Activated CD4-positive, alpha-beta T cell treated with anti-CD3 and anti-CD28 coated beads, Interleukin-2, amount 10 ng/mL, durations not matched to agents 7 days and 5 days (primary cell): ENCODE data around the gene NID1. TPM values are rescaled to one million over a fixed set of nuclear protein-coding genes. Genes with fewer than 3 reads are reported as not detected.

ENCODE experiments used
- CTCF ChIA-PET: fragments of 350-600 bp; sonication (Branson Sonifier 250); formaldehyde crosslinking; loops from one replicate; lab custom pipeline; 2021; ENCODE audit warnings: antibody characterized with exemption; lab: Charles Lee
- POLR2A ChIA-PET: fragments of 350-600 bp; sonication (Branson Sonifier 250); formaldehyde crosslinking; loops from one replicate; lab custom pipeline; 2021; ENCODE audit warnings: antibody characterized with exemption; lab: Charles Lee
- DNase-seq: peaks from one replicate; pipeline ENCODE4 v3.0.0-alpha.2; 2020
- H3K27ac Mint-ChIP-seq: one replicate; pipeline ENCODE4 v1.8.0; 2021; ENCODE audit warnings: mild to moderate bottlenecking, moderate library complexity, mixed read lengths
- H3K27me3 Mint-ChIP-seq: one replicate; pipeline ENCODE4 v1.8.0; 2021; ENCODE audit warnings: mixed read lengths
- H3K36me3 Mint-ChIP-seq: one replicate; pipeline ENCODE4 v1.8.0; 2021; ENCODE audit warnings: low read depth, mixed read lengths
- H3K4me1 Mint-ChIP-seq: one replicate; pipeline ENCODE4 v1.8.0; 2021; ENCODE audit warnings: mixed read lengths
- H3K4me3 Mint-ChIP-seq: one replicate; pipeline ENCODE4 v1.8.0; 2021; ENCODE audit warnings: mild to moderate bottlenecking, moderate library complexity, mixed read lengths
- H3K9me3 Mint-ChIP-seq: one replicate; pipeline ENCODE4 v1.8.0; 2021; ENCODE audit warnings: mixed read lengths
- total RNA-seq, 2 experiments: library from RNA; stranded (reverse); gene quantifications; one replicate each; pipeline ENCODE4 v1.2.3, GENCODE V29; 2021

Gene NID1
- total RNA-seq, 2 experiments from 2014 or later = 0.08 TPM; not detected in 1

DNA sequence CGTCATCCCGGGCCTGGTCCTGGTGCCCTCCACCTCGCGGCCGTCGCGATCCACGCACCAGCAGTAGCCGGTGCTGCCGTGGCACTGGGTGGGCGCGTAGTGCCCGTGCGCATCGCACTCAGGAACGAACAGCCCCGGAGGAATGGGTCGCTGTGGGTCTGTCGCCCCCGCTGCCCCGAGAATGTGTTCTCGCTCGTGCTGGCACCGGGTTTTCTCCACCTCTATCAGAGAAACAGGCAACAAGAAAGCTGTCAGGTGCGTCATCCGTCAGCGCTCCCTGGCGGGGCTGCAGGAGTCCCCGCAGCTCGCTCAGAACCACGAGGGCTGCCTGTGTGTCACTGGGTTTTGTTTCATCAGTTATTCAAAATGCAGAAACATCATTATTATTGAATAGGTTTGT, 71.2 kb downstream of the NID1 start:
- peaks cover 6% of the 10 kb centered on the region for H3K27me3 Mint-ChIP-seq
- DNase-seq = no peak
- no peak overlapping the region for H3K27ac Mint-ChIP-seq
- CTCF ChIA-PET = interaction anchor here (0.6 kb wide), 1 partner anchor 130 kb away, joined by 5 read pairs; no protein-coding TSS in a partner anchor
- H3K36me3 Mint-ChIP-seq = peaks cover 9% of the 10 kb centered on the region
- peaks cover 28% of the 10 kb centered on the region for H3K4me1 Mint-ChIP-seq
- H3K9me3 Mint-ChIP-seq = peaks cover 15% of the 10 kb centered on the region
- no peak overlapping the region for H3K4me3 Mint-ChIP-seq
- POLR2A ChIA-PET = no interaction called here

DNA sequence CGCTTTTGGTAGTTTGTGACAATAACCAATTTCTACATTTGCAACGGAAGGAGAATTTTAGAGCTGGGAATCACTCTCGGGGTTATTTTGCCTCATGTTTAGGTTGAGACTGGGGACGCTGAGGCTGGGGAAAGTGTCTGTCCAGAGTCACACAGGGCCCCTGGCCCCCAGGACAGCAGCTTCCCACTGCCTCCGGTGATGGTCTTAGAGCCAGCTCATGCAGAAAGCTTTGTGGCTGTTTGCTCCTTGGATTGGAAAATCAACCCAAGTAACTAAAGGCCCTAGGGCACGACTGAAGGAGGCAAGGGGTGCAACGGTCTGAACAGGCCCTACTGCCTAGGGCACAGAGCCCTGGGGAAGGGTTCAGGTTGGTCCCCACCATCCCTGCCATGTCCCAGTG, 72.0 kb downstream of the NID1 start:
- H3K27ac Mint-ChIP-seq = no peak overlapping the region
- POLR2A ChIA-PET = no interaction called here
- H3K9me3 Mint-ChIP-seq = peaks cover 22% of the 10 kb centered on the region
- no peak for DNase-seq
- no peak overlapping the region for H3K4me3 Mint-ChIP-seq
- CTCF ChIA-PET = interaction anchor here (1.9 kb wide), 1 partner anchor 9 kb away, joined by 5 read pairs; no protein-coding TSS in a partner anchor
- peaks cover 11% of the 10 kb centered on the region for H3K36me3 Mint-ChIP-seq
- H3K4me1 Mint-ChIP-seq = peaks cover 20% of the 10 kb centered on the region
- H3K27me3 Mint-ChIP-seq = peaks cover 12% of the 10 kb centered on the region

DNA sequence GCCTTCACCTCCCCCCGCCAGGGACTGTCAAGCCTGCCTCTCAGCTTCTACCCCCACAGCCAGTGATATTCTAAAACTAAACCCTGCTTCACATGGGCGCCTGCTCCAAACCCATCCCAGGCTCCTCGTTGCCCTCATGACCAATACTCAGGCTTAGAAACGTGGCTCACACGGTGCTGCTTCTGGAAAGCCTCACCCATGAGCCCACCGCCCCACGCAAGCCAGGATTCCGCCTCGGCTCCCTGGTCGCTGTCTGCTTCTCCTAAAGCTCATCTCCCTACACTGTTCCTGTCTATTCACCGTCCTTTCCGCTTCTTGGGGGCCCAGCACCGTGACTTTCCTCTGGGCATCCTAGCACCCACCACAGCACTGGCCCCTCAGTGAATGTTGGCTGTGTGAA, 72.5 kb downstream of the NID1 start:
- H3K9me3 Mint-ChIP-seq = peaks cover 23% of the 10 kb centered on the region
- no peak overlapping the region for H3K4me3 Mint-ChIP-seq
- peaks cover 12% of the 10 kb centered on the region for H3K36me3 Mint-ChIP-seq
- CTCF ChIA-PET = interaction anchor here (0.7 to 1.9 kb wide), 4 partner anchors 9 to 488 kb away, joined by 3 to 5 read pairs (median 3); no protein-coding TSS in a partner anchor
- H3K27me3 Mint-ChIP-seq = peaks cover 17% of the 10 kb centered on the region
- no peak overlapping the region for H3K27ac Mint-ChIP-seq
- no peak for DNase-seq
- peaks cover 16% of the 10 kb centered on the region for H3K4me1 Mint-ChIP-seq
- POLR2A ChIA-PET = no interaction called here

DNA sequence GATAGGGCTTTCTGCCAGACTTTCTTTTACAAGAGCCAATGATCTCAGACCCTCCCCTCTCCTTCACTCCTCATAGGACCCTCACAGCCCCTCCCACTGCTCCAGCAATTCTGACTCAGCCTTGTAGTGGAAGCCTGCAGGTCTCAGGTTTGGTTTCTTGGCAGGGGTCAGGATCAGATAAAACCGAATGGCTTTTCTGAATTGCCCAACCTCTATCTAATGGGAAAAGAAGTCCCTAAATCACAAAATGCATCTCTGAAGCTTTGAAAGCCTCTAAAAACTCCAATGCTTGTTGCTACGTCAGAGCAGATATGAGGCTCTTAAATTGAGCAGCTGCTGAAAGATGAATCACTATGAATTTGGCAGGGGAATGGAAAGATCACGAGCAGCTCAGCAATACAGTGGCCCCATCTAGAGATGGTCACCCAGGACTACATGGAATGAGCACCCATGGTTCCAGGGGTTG, 74.5 kb downstream of the NID1 start:
- Mint-ChIP-seq H3K27ac (no peak overlapping the region), H3K4me1 (peaks cover 1% of the 10 kb centered on the region), H3K27me3 (peaks cover 18% of the 10 kb centered on the region), H3K36me3 (peaks cover 12% of the 10 kb centered on the region), H3K9me3 (peaks cover 23% of the 10 kb centered on the region), H3K4me3 (no peak overlapping the region)
- CTCF ChIA-PET = interaction anchor here (1.7 kb wide), 1 partner anchor 15 kb away, joined by 3 read pairs; no protein-coding TSS in a partner anchor
- POLR2A ChIA-PET = no interaction called here
- DNase-seq = no peak

DNA sequence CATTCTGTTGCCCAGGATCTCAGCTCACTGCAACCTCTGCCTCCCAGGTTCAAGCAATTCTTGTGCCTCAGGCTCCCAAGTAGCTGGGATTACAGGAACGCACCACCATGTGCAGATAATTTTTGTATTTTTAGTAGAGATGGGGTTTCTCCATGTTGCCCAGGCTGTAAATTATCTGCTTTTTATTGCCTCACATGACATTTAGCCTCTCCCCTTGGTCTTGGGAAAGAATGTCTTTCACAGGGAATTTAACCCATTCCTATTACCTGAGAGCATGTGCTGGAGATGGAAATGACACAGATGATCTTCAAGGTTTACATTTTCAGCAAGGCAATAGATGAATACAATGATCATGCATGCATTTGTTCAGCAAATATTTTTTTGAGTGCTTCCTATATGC, 75.8 kb downstream of the NID1 start:
- ChIA-PET CTCF (interaction anchor here (0.6 to 0.9 kb wide), 2 partner anchors 9 to 521 kb away, joined by 3 to 5 read pairs; no protein-coding TSS in a partner anchor), POLR2A (no interaction called here)
- peaks cover 23% of the 10 kb centered on the region for H3K9me3 Mint-ChIP-seq
- H3K4me3 Mint-ChIP-seq = no peak overlapping the region
- no peak for DNase-seq
- H3K27ac Mint-ChIP-seq = no peak overlapping the region
- peaks cover 12% of the 10 kb centered on the region for H3K36me3 Mint-ChIP-seq
- no peaks in the 10 kb centered on the region for H3K4me1 Mint-ChIP-seq
- peaks cover 18% of the 10 kb centered on the region for H3K27me3 Mint-ChIP-seq

DNA sequence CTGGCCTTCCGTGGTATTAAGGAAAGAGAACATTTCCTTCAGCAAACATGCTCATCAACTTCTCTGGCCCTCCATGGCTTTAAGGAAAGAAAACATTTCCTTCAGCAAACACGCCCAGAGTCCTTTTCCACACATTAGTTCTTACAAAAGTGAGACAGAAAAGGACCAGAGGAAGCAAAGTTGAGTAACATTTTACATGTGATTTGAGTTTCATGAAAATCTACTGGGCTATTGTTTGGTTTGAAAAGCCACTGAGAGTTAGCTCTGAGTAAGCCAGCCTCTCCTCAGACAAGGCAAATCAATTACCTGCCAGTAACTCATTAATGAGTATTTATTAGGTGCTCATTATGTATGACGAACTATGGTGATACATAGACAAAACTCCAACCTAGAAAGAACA, 78.0 kb downstream of the NID1 start:
- POLR2A ChIA-PET = no interaction called here
- no peaks in the 10 kb centered on the region for H3K4me1 Mint-ChIP-seq
- H3K27ac Mint-ChIP-seq = no peak overlapping the region
- peaks cover 20% of the 10 kb centered on the region for H3K27me3 Mint-ChIP-seq
- peaks cover 12% of the 10 kb centered on the region for H3K36me3 Mint-ChIP-seq
- DNase-seq = no peak
- no peak overlapping the region for H3K4me3 Mint-ChIP-seq
- CTCF ChIA-PET = interaction anchor here (1.0 kb wide), 1 partner anchor 14 kb away, joined by 3 read pairs; no protein-coding TSS in a partner anchor
- H3K9me3 Mint-ChIP-seq = peaks cover 23% of the 10 kb centered on the region

DNA sequence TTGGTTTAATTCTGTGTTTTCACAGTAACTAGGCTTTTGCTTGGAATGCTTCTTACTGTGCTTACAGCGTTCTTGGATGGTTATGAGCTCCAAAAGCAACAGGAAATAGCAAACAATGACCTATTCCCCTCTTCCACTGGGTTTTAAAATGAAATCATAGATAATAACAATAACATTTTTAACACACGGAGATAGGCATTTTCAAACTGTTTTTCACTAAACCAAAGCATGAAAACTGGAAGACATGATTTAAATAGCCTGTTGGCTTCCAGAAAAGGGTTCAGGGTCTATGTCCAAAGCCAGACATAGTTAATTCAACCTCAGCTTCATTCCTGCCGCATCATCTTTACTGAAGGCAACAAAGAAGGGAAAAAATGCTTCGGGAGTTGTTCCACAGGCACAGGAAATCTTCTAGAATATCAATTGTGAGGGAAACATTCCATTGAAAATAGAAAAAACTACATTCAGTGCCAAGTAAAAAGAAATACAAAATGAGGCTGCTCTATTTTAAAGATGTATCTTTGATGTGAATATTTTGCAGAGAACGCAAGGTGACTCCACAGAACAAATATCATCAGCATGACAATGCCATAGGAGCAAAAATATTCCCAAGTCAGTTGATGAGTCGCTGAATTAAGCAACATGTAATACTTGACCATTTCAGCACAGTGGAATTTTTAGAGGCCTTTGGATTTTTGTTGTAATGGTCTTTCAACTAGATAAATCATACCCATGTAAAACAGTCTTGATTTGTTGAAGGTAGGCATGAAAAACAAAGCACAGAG, 80.7 kb downstream of the NID1 start:
- no peaks in the 10 kb centered on the region for H3K4me1 Mint-ChIP-seq
- peaks cover 15% of the 10 kb centered on the region for H3K27me3 Mint-ChIP-seq
- peaks cover 3% of the 10 kb centered on the region for H3K36me3 Mint-ChIP-seq
- H3K27ac Mint-ChIP-seq = no peak overlapping the region
- ChIA-PET POLR2A (no interaction called here), CTCF (interaction anchor here (0.6 to 4.3 kb wide), 4 partner anchors 12 to 465 kb away, joined by 3 to 24 read pairs (median 4); no protein-coding TSS in a partner anchor)
- peaks cover 10% of the 10 kb centered on the region for H3K9me3 Mint-ChIP-seq
- H3K4me3 Mint-ChIP-seq = no peak overlapping the region
- no peak for DNase-seq

DNA sequence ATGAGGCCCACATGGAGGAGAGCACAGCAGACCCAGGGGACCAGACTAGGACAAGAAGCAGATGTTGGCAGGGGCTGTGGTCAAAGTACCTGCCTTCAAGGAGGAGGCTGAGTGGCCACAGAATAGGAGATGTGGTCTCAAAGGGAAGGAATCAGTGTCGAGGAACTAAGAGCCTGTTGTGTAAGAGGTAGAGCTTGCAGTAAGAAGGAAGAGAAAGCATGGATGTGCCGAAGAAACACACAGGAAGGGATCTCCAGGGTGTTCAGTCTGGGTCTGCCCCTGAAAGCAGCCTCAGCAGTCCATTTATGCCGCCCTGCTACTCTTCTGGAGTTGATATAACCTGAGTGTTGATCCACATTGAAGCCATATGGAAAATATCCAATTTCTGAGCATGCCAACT, 83.9 kb downstream of the NID1 start:
- Mint-ChIP-seq H3K4me3 (no peak overlapping the region), H3K4me1 (no peaks in the 10 kb centered on the region), H3K27ac (no peak overlapping the region), H3K36me3 (no peaks in the 10 kb centered on the region), H3K9me3 (no peaks in the 10 kb centered on the region), H3K27me3 (peaks cover 2% of the 10 kb centered on the region)
- no peak for DNase-seq
- CTCF ChIA-PET = interaction anchor here (0.6 to 4.3 kb wide), 2 partner anchors 9 to 241 kb away, joined by 3 to 24 read pairs; no protein-coding TSS in a partner anchor
- POLR2A ChIA-PET = no interaction called here

DNA sequence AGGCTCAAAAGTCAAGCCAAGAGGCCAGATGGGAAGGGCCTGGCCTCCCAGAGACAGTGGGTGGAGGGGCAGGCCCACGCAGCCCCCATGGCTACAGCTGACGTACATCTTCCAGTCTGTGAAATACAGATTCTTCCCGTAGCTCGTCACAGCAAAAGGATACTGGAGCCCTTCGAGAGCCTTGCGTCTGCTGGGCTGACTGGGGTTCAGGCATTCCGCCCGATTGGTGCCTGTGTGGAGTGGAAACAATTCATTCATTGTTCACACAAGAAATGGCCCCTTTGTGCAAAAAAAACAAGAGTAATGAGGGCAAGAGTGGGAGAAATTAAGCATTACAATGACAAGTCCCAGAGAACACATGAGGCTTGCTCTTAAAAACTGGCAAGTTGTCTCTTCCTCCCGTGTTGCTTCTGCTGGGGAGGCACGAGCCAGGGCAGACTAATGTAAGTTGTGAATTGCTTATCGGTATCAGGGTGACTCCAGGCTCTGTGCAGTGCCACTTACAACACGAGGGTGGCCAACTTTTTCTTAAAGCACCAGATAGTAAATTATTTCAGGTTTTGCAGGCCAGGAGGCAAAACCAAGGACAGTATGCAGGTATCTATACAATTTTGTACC, 85.1 kb downstream of the NID1 start:
- H3K4me3 Mint-ChIP-seq = no peak overlapping the region
- CTCF ChIA-PET = interaction anchor here (0.6 to 1.1 kb wide), 2 partner anchors 16 to 172 kb away, joined by 4 read pairs; no protein-coding TSS in a partner anchor

DNA sequence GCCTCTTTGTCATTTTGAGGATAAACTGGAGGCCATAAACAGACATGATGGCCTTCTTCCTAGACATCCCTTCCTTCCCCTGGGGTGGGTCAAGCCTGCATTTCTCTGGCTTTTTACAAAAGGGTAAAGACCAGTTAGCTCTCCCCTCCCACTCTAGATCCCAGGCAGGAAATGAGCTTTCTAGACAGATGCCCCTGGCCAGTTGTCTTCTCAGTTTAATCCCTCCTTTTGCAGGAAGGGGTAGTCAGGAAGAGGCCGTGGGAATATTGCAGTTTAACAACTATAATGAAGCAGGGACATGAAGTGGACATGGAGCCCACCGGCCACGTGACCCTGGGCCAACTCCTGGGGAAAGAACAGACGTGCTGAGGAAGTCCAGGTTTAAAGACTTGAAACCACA, 85.7 kb downstream of the NID1 start:
- Mint-ChIP-seq H3K4me1 (no peaks in the 10 kb centered on the region), H3K27ac (no peak overlapping the region), H3K27me3 (peaks cover 2% of the 10 kb centered on the region), H3K4me3 (no peak overlapping the region), H3K36me3 (no peaks in the 10 kb centered on the region), H3K9me3 (no peaks in the 10 kb centered on the region)
- POLR2A ChIA-PET = no interaction called here
- CTCF ChIA-PET = interaction anchor here (0.6 kb wide), 1 partner anchor 173 kb away, joined by 4 read pairs; no protein-coding TSS in a partner anchor
- DNase-seq = no peak

More for the DNA sequence above, 85.1 kb downstream of the NID1 start:
- Mint-ChIP-seq H3K9me3 (no peaks in the 10 kb centered on the region), H3K27ac (no peak overlapping the region), H3K4me1 (no peaks in the 10 kb centered on the region), H3K27me3 (peaks cover 2% of the 10 kb centered on the region), H3K36me3 (no peaks in the 10 kb centered on the region)
- no peak for DNase-seq
- POLR2A ChIA-PET = no interaction called here

DNA sequence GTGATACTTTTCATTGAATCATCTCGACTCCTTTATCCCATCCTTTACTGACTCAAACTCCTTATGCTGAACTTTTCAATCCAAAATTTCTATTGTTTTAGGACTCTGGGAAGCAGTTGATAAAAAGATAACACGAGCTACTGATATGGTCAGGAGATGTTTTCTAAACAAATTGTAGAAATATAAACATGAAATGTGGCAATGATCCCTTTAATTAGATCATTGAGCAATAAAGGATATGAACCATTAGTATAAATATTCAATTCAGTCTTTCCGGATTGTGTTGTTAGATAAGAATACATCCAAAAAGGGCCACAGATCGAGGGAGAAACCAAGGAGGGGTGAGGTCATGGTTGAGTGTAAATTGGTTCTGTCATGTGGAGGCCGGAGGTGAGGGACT, 88.4 kb downstream of the NID1 start:
- H3K9me3 Mint-ChIP-seq = no peaks in the 10 kb centered on the region
- no peak overlapping the region for H3K4me3 Mint-ChIP-seq
- peaks cover 12% of the 10 kb centered on the region for H3K4me1 Mint-ChIP-seq
- POLR2A ChIA-PET = no interaction called here
- CTCF ChIA-PET = no interaction called here
- no peak overlapping the region for H3K27ac Mint-ChIP-seq
- no peaks in the 10 kb centered on the region for H3K36me3 Mint-ChIP-seq
- H3K27me3 Mint-ChIP-seq = peaks cover 4% of the 10 kb centered on the region
- DNase-seq = no peak

DNA sequence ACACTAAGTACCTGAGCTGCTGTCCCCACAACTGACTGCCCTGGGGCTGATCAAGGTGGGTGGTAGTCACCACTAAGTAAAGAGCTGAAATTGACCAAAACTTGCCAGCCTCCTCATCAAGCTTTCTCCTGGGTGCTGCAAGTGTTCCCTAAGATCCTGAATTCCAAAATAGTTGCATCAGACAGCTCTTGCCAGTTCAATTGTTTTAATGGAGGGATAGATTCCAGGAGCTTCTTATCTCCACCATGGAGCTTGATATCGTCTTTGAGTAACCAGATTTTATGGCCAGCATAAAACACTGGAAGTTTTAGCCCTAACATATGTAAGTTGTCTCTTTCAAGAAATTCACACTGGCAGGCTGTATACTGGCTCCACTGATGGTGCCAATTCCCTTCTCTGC, 90.3 kb downstream of the NID1 start:
- ChIA-PET POLR2A (no interaction called here), CTCF (interaction anchor here (0.6 to 1.7 kb wide), 4 partner anchors 17 to 142 kb away, joined by 3 to 4 read pairs (median 3); no protein-coding TSS in a partner anchor)
- H3K36me3 Mint-ChIP-seq = no peaks in the 10 kb centered on the region
- peaks cover 18% of the 10 kb centered on the region for H3K4me1 Mint-ChIP-seq
- H3K27ac Mint-ChIP-seq = no peak overlapping the region
- DNase-seq = no peak
- peaks cover 4% of the 10 kb centered on the region for H3K27me3 Mint-ChIP-seq
- H3K9me3 Mint-ChIP-seq = no peaks in the 10 kb centered on the region
- H3K4me3 Mint-ChIP-seq = no peak overlapping the region
